Measurements from ENCODE around the gene CMTM4.

DNA sequence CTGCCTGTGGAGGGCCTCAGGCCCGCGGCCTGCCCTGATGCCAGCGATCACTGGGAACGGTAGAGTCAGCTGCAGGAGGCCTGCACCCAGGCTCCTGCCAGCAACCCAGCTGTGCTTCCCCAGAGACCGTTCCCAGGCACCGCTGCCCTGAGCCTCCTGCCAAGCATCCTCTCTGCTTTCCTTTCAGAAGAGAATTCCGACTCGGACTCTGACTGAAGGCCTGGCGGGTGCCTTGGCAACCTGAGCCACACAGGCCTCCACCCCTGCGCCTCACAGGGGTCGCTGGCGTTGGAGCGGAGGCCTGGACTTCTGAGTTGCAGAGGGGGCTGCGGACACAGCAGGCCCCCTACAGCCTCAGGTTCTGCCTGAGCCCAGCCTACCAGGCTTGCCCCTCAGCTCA lies 84.1 kb downstream of the CMTM4 start:
- TF ChIP-seq POLR2A (IDR thresholded peaks at IDR 0.05; ENCODE audit: low read length) (no peak), GATA1 (IDR thresholded peaks at IDR 0.05; ENCODE audit: low read depth, low read length) (no peak)

All from erythroblast (primary cell).